IMR-90 (cell line): ENCODE measurements around the gene DCLRE1B. TPM values are rescaled to one million over a fixed set of nuclear protein-coding genes. Genes with fewer than 3 reads are reported as not detected.

ENCODE experiments used
- ATAC-seq: fragments of 200-7000 bp; cut with Tn5 transposase; 2 replicates; pipeline ENCODE4 v1.9.1; 2020; ENCODE audit warnings: low read depth, mild to moderate bottlenecking, moderate library complexity
- BruUV-seq: library from RNA; stranded (reverse); fragments of 400-500 nt; replicated peaks from 2 replicates; lab custom pipeline; 2021; lab: Mats Ljungman, UMichigan
- CTCF ChIA-PET: fragments of 300-600 bp; formaldehyde crosslinking; extraction: SDS; loops from one replicate; lab custom pipeline; 2021; ENCODE audit warnings: antibody characterized with exemption; lab: Yijun Ruan, JAX
- POLR2A ChIA-PET: fragments of 300-600 bp; sonication (Branson Sonifier 250); formaldehyde crosslinking; loops from one replicate; lab custom pipeline; 2022; ENCODE audit warnings: antibody characterized with exemption; ENCODE audit not compliant: unreplicated experiment; lab: Charles Lee
- DNase-seq: peaks from one replicate; pipeline ENCODE4 v3.0.0; 2013
- H2AFZ ChIP-seq: replicated peaks from 2 replicates; pipeline ENCODE3; 2013; ENCODE audit warnings: low read length, mild to moderate bottlenecking; ENCODE audit not compliant: poor library complexity
- H2AK5ac ChIP-seq: 2 replicates; pipeline ENCODE4 v1.6.1; 2013; ENCODE audit warnings: low read depth, low read length, inconsistent platforms
- H2AK9ac ChIP-seq: replicated peaks from 2 replicates; pipeline ENCODE3; 2013; ENCODE audit warnings: mild to moderate bottlenecking, low read depth, low read length, moderate library complexity; ENCODE audit not compliant: poor library complexity
- H2BK120ac ChIP-seq: 2 replicates; pipeline ENCODE4 v1.6.1; 2013; ENCODE audit warnings: low read depth, low read length, inconsistent platforms
- H2BK15ac ChIP-seq: 3 replicates; pipeline ENCODE4 v1.6.1; 2013; ENCODE audit warnings: low read depth, low read length, inconsistent platforms
- H2BK20ac ChIP-seq: 2 replicates; pipeline ENCODE4 v1.6.1; 2013; ENCODE audit warnings: low read depth, mild to moderate bottlenecking, inconsistent platforms, low read length, moderate library complexity
- H2BK5ac ChIP-seq: 2 replicates; pipeline ENCODE4 v1.6.1; 2013; ENCODE audit warnings: mild to moderate bottlenecking, low read depth, low read length, inconsistent platforms; ENCODE audit not compliant: poor library complexity, severe bottlenecking
- H3K14ac ChIP-seq: replicated peaks from 2 replicates; pipeline ENCODE4 v1.6.1; 2013; ENCODE audit warnings: low read depth, low read length, inconsistent platforms
- H3K18ac ChIP-seq: 2 replicates; pipeline ENCODE4 v1.6.1; 2013; ENCODE audit warnings: low read depth, low read length, control low read depth
- H3K23ac ChIP-seq: 2 replicates; pipeline ENCODE4 v1.6.1; 2013; ENCODE audit warnings: low read depth, low read length, inconsistent platforms
- H3K27ac ChIP-seq: 2 replicates; pipeline ENCODE4 v1.5.1; 2013; ENCODE audit warnings: mild to moderate bottlenecking, control low read depth, low read length; ENCODE audit not compliant: insufficient read depth
- H3K27me3 ChIP-seq: 2 replicates; pipeline ENCODE4 v1.6.1; 2013; ENCODE audit warnings: low read length; ENCODE audit not compliant: control insufficient read depth, insufficient read depth
- H3K36me3 ChIP-seq: 2 replicates; pipeline ENCODE4 v1.6.1; 2013; ENCODE audit warnings: low read length, mixed read lengths; ENCODE audit not compliant: control insufficient read depth, insufficient read depth
- H3K4ac ChIP-seq: 2 replicates; pipeline ENCODE4 v1.6.1; 2013; ENCODE audit warnings: low read depth, low read length, inconsistent platforms
- H3K4me1 ChIP-seq: 2 replicates; pipeline ENCODE4 v1.6.1; 2013; ENCODE audit warnings: low read length, mixed read lengths; ENCODE audit not compliant: control insufficient read depth, insufficient read depth
- H3K4me2 ChIP-seq: 2 replicates; pipeline ENCODE4 v1.6.1; 2013; ENCODE audit warnings: low read depth, mild to moderate bottlenecking, control low read depth, low read length, moderate library complexity
- H3K4me3 ChIP-seq: 2 replicates; pipeline ENCODE4 v1.5.1; 2013; ENCODE audit warnings: low read depth, mild to moderate bottlenecking, control low read depth, low read length, moderate library complexity; ENCODE audit not compliant: insufficient read depth
- H3K56ac ChIP-seq: 2 replicates; pipeline ENCODE4 v1.6.1; 2013; ENCODE audit warnings: low read length, inconsistent platforms; ENCODE audit not compliant: insufficient read depth; ENCODE audit errors: extremely low read depth
- H3K79me1 ChIP-seq, 2 experiments: 2 replicates each; pipeline ENCODE4 v1.6.1; 2013; ENCODE audit warnings: low read length in 2 of 2, inconsistent platforms in 1 of 2, low read depth in 1 of 2
- H3K9ac ChIP-seq: 2 replicates; pipeline ENCODE4 v1.6.1; 2013; ENCODE audit warnings: low read depth, low read length, control low read depth
- H3K9me1 ChIP-seq: 2 replicates; pipeline ENCODE4 v1.6.1; 2013; ENCODE audit warnings: low read length, inconsistent platforms; ENCODE audit not compliant: insufficient read depth
- H3K9me3 ChIP-seq: 2 replicates; pipeline ENCODE4 v1.6.1; 2013; ENCODE audit warnings: low read length; ENCODE audit not compliant: control insufficient read depth, insufficient read depth
- H4K20me1 ChIP-seq: 2 replicates; pipeline ENCODE4 v1.6.1; 2013; ENCODE audit warnings: low read length, inconsistent platforms; ENCODE audit not compliant: insufficient read depth
- H4K5ac ChIP-seq: 2 replicates; pipeline ENCODE4 v1.6.1; 2013; ENCODE audit warnings: mild to moderate bottlenecking, low read depth, low read length, control low read depth
- H4K8ac ChIP-seq, 2 experiments: 2 replicates each; pipeline ENCODE4 v1.6.1; 2013; ENCODE audit warnings: low read depth in 2 of 2, low read length in 2 of 2, control low read depth in 1 of 2, inconsistent platforms in 1 of 2
- H4K91ac ChIP-seq: 2 replicates; pipeline ENCODE4 v1.6.1; 2013; ENCODE audit warnings: low read depth, low read length, inconsistent platforms; ENCODE audit not compliant: insufficient read depth
- CEBPB ChIP-seq: IDR thresholded peaks from 2 replicates; pipeline ENCODE4 v1.6.1; 2012; ENCODE audit warnings: low read depth, low read length, improper control_type of control experiment
- CHD1 ChIP-seq: IDR thresholded peaks from 2 replicates; pipeline ENCODE4 v1.6.1; 2012; ENCODE audit warnings: low read depth, low read length, improper control_type of control experiment
- CTCF ChIP-seq: conservative IDR thresholded peaks from 2 replicates; pipeline ENCODE4 v1.5.1; 2012; ENCODE audit warnings: mild to moderate bottlenecking, low read depth, low read length, improper control_type of control experiment
- FOS ChIP-seq: fragments of 150-350 bp; IDR thresholded peaks from 2 replicates; pipeline ENCODE4 v1.6.1; 2016; ENCODE audit warnings: low read depth, low read length
- MAFK ChIP-seq: IDR thresholded peaks from 2 replicates; pipeline ENCODE4 v1.6.1; 2012; ENCODE audit warnings: low read depth, low read length, improper control_type of control experiment
- MAZ ChIP-seq: IDR thresholded peaks from 2 replicates; pipeline ENCODE4 v1.6.1; 2012; ENCODE audit warnings: low read depth, mild to moderate bottlenecking, low read length, improper control_type of control experiment, moderate library complexity, borderline replicate concordance
- MXI1 ChIP-seq: IDR thresholded peaks from 2 replicates; pipeline ENCODE4 v1.6.1; 2012; ENCODE audit warnings: low read depth, mild to moderate bottlenecking, low read length, moderate library complexity, borderline replicate concordance
- POLR2A ChIP-seq: IDR thresholded peaks from 2 replicates; pipeline ENCODE4 v1.6.1; 2012; ENCODE audit warnings: mild to moderate bottlenecking, low read depth, low read length
- RAD21 ChIP-seq: IDR thresholded peaks from 2 replicates; pipeline ENCODE4 v1.6.1; 2012; ENCODE audit warnings: low read length, improper control_type of control experiment
- RCOR1 ChIP-seq: IDR thresholded peaks from 2 replicates; pipeline ENCODE4 v1.6.1; 2012; ENCODE audit warnings: mild to moderate bottlenecking, low read length, improper control_type of control experiment; ENCODE audit not compliant: insufficient replicate concordance
- RFX5 ChIP-seq: IDR thresholded peaks from 2 replicates; pipeline ENCODE4 v1.8.0; 2012; ENCODE audit warnings: low read depth, mild to moderate bottlenecking, low read length, moderate library complexity
- USF2 ChIP-seq: fragments of 150-350 bp; IDR thresholded peaks from 2 replicates; pipeline ENCODE4 v1.6.1; 2017; ENCODE audit warnings: mild to moderate bottlenecking, antibody characterized with exemption, low read length, low read depth
- WGBS, 2 experiments: methylation state at CpG; one replicate each; pipeline versions ENCODE4 v1.1.5 to v1.1.7; 2013; ENCODE audit warnings: missing lambda C conversion rate in 2 of 2; ENCODE audit not compliant: insufficient read length in 1 of 2; ENCODE audit errors: extremely low coverage in 2 of 2; 5-methylcytosine and 5-hydroxymethylcytosine counted together
- dilution Hi-C: fragments of 300-500 bp; cut with HindIII; formaldehyde crosslinking; loops from one replicate; pipeline ENCODE4 v1.14.3; 2018; ENCODE audit warnings: low sequenced_read_pairs; ENCODE audit not compliant: unreplicated experiment
- in situ Hi-C: fragments of 300-500 bp; cut with MboI; formaldehyde crosslinking; loops from 3 replicates; pipeline ENCODE4 v1.14.3; 2019; ENCODE audit warnings: low sequenced_read_pairs, inconsistent platforms, mixed read lengths
- intact Hi-C: fragments of 100-400 bp; cut with micrococcal nuclease; formaldehyde crosslinking; loops from 2 replicates; pipeline ENCODE4 v1.10.0; 2022
- polyA plus RNA-seq, 3 experiments: library from polyadenylated mRNA; depleted of rRNA; stranded (reverse); fragments of >200 nt; gene quantifications; 2 replicates each; pipeline ENCODE4 v1.2.3, GENCODE V29; 2012; ENCODE audit warnings: low replicate concordance in 1 of 3
- total RNA-seq: library from RNA; depleted of rRNA; stranded (reverse); fragments of >200 nt; gene quantifications from 2 replicates; pipeline ENCODE4 v1.2.3, GENCODE V29; 2012

The DCLRE1B gene
- total and polyA plus RNA-seq, 2 of the 4 experiments (the other 2 are of a cell fraction), result 4.9 to 6.1 TPM

GRCh38 chr1:113879739-113880038 lies 25.4 kb upstream of the DCLRE1B start:
- in situ Hi-C loops, result no loop called here

More at GRCh38 chr1:113879739-113880038, 25.4 kb upstream of the DCLRE1B start:
- DNase-seq (no peak), ATAC-seq (no peak)
- Histone ChIP-seq H3K9ac (no peak overlapping the region), H2AK5ac (no peak overlapping the region), H3K9me1 (no peaks in the 10 kb centered on the region; the same call in 1 of the 2 replicates), H2BK5ac (no peak overlapping the region), H3K18ac (no peak overlapping the region), H4K5ac (no peak overlapping the region), H2BK120ac (no peak overlapping the region), H4K91ac (no peak overlapping the region), H3K4me2 (no peak overlapping the region), H3K27me3 (no peaks in the 10 kb centered on the region), H3K36me3 (no peaks in the 10 kb centered on the region), H3K4me3 (no peak overlapping the region), H3K4ac (no peak overlapping the region), H3K4me1 (no peaks in the 10 kb centered on the region), H3K56ac (no peak overlapping the region), H3K79me1 (no peaks in the 10 kb centered on the region), H2AFZ (no peak overlapping the region), H3K9me3 (no peaks in the 10 kb centered on the region), H3K27ac (no peak overlapping the region), H2BK15ac (no peak overlapping the region), H2BK20ac (no peak overlapping the region), H2AK9ac (no peak overlapping the region), H4K8ac (no peak overlapping the region), H3K23ac (no peak overlapping the region), H3K14ac (no peak overlapping the region), H4K20me1 (no peaks in the 10 kb centered on the region)
- no TSS peak for BruUV-seq
- POLR2A ChIA-PET, result no interaction called here
- WGBS, 2 experiments, result no CpG with 5 or more reads among the region's 4 CpGs
- TF ChIP-seq MXI1, result no peak
- TF ChIP-seq RAD21, result no peak
- no peak for TF ChIP-seq CHD1
- no peak for TF ChIP-seq CTCF
- no peak for TF ChIP-seq USF2
- TF ChIP-seq MAFK, result no peak
- no peak for TF ChIP-seq POLR2A
- no peak for TF ChIP-seq MAZ
- TF ChIP-seq CEBPB, result no peak
- no peak for TF ChIP-seq FOS
- no peak for TF ChIP-seq RCOR1
- TF ChIP-seq RFX5, result no peak
- intact Hi-C loops, result no loop called here
- CTCF ChIA-PET, result interaction anchor here (1.4 kb wide), 1 partner anchor 11 kb away, joined by 3 read pairs; no protein-coding TSS in a partner anchor
- dilution Hi-C loops, result no loop called here
